ENCODE results near the gene MS4A4A. TPM values are rescaled to one million over a fixed set of nuclear protein-coding genes. Genes with fewer than 3 reads are reported as not detected.
"Not testable (repeated sequence)": the region's sequence is repeated elsewhere in the genome, so short reads cannot be mapped to it uniquely, and the experiment has no call there.

Gene MS4A4A
- total and polyA plus RNA-seq, 2 donors (not counting 1 experiment from before 2014, with no cell fraction given): 0.72 to 0.99 TPM

GRCh38 chr11:60292145-60292544 is 11.7 kb downstream of the MS4A4A start:
- Mint-ChIP-seq H3K9me3 (ENCODE audit: insufficient read depth) (peaks cover 1% of the 10 kb centered on the region), H3K27ac (no peak overlapping the region)
- no peak for DNase-seq

GRCh38 chr11:60301178-60301577 is 20.7 kb downstream of the MS4A4A start:
- Mint-ChIP-seq H3K9me3 (ENCODE audit: insufficient read depth) (no peaks in the 10 kb centered on the region), H3K4me1 (no peaks in the 10 kb centered on the region), H3K27me3 (no peaks in the 10 kb centered on the region), H3K4me3 (no peak overlapping the region), H3K27ac (no peak overlapping the region)
- TF ChIP-seq EZH2 (IDR thresholded peaks at IDR 0.05; ENCODE audit: borderline replicate concordance, insufficient read depth, low read depth, low read length, poor library complexity, severe bottlenecking): no peak
- no peak for TF ChIP-seq CTCF (IDR thresholded peaks at IDR 0.05)
- CTCF ChIA-PET: no interaction called here
- no peak overlapping the region for H3K9ac ChIP-seq (ENCODE audit: low read length)
- no peaks in the 10 kb centered on the region for H3K9me3 ChIP-seq (ENCODE audit: control extremely low read depth in 1 of 3, control insufficient read depth in 2 of 3, insufficient read depth in 1 of 3, low read length in 2 of 3)
- no peak overlapping the region for H3K4me2 ChIP-seq (replicated peaks; ENCODE audit: low read depth, low read length, poor library complexity, severe bottlenecking)
- H3K27me3 ChIP-seq (replicated peaks in 1 of 4; ENCODE audit: control extremely low read depth in 1 of 4, control insufficient read depth in 3 of 4, insufficient read depth in 4 of 4, low read length in 3 of 4): no peaks in the 10 kb centered on the region
- H3K79me2 ChIP-seq (ENCODE audit: control insufficient read depth, insufficient read depth, low read length): no peaks in the 10 kb centered on the region
- 83% methylated on average over 1 of the region's 3 CpGs for WGBS (ENCODE audit: insufficient coverage)
- DNase-seq (no peak), ATAC-seq (ENCODE audit: low read depth) (no peak)
- H3K4me3 ChIP-seq (ENCODE audit: control extremely low read depth in 1 of 5, extremely low read depth in 1 of 5, insufficient read depth in 1 of 5, low read depth in 2 of 5, low read length in 4 of 5): no peak overlapping the region
- no peak overlapping the region for H3K27ac ChIP-seq (ENCODE audit: low read length in 2 of 2)
- H3K36me3 ChIP-seq (replicated peaks in 1 of 2; ENCODE audit: control extremely low read depth in 1 of 2, control insufficient read depth in 1 of 2, extremely low read depth in 1 of 2, insufficient read depth in 2 of 2, low read length in 1 of 2): no peaks in the 10 kb centered on the region
- no peak overlapping the region for H2AFZ ChIP-seq (ENCODE audit: insufficient read depth, low read depth, low read length, poor library complexity, severe bottlenecking)
- no peaks in the 10 kb centered on the region for H3K4me1 ChIP-seq (ENCODE audit: control insufficient read depth in 2 of 2, insufficient read depth in 2 of 2, low read length in 2 of 2)
- intact Hi-C loops (cut with micrococcal nuclease): no loop called here
- POLR2A ChIA-PET: no interaction called here
- no peaks in the 10 kb centered on the region for H4K20me1 ChIP-seq (ENCODE audit: control insufficient read depth, insufficient read depth, low read length, poor library complexity, severe bottlenecking)

More at GRCh38 chr11:60292145-60292544, 11.7 kb downstream of the MS4A4A start:
- H2AFZ ChIP-seq (ENCODE audit: insufficient read depth, low read depth, low read length, poor library complexity, severe bottlenecking): no peak overlapping the region
- intact Hi-C loops (cut with micrococcal nuclease): no loop called here
- H3K79me2 ChIP-seq (ENCODE audit: control insufficient read depth, insufficient read depth, low read length): no peaks in the 10 kb centered on the region
- H3K4me3 ChIP-seq (ENCODE audit: control extremely low read depth in 1 of 5, extremely low read depth in 1 of 5, insufficient read depth in 1 of 5, low read depth in 2 of 5, low read length in 4 of 5): no peak overlapping the region
- H3K27ac ChIP-seq (ENCODE audit: low read length in 2 of 2): no peak overlapping the region
- H3K9me3 ChIP-seq (ENCODE audit: control extremely low read depth in 1 of 3, control insufficient read depth in 2 of 3, insufficient read depth in 1 of 3, low read length in 2 of 3): peaks cover 0 to 6% (median 1%) of the 10 kb centered on the region in 3 donors
- no peaks in the 10 kb centered on the region for H3K27me3 ChIP-seq (replicated peaks in 1 of 4; ENCODE audit: control extremely low read depth in 1 of 4, control insufficient read depth in 3 of 4, insufficient read depth in 4 of 4, low read length in 3 of 4)
- no peak for ATAC-seq (ENCODE audit: low read depth)
- CTCF ChIA-PET: no interaction called here
- TF ChIP-seq EZH2 (IDR thresholded peaks at IDR 0.05; ENCODE audit: borderline replicate concordance, insufficient read depth, low read depth, low read length, poor library complexity, severe bottlenecking) (no peak), CTCF (IDR thresholded peaks at IDR 0.05) (no peak)
- no peaks in the 10 kb centered on the region for H3K36me3 ChIP-seq (replicated peaks in 1 of 2; ENCODE audit: control extremely low read depth in 1 of 2, control insufficient read depth in 1 of 2, extremely low read depth in 1 of 2, insufficient read depth in 2 of 2, low read length in 1 of 2)
- H3K27me3 Mint-ChIP-seq: peaks cover 3% of the 10 kb centered on the region
- no peaks in the 10 kb centered on the region for H3K4me1 Mint-ChIP-seq
- H3K4me3 Mint-ChIP-seq: no peak overlapping the region
- H3K9ac ChIP-seq (ENCODE audit: low read length): no peak overlapping the region
- H4K20me1 ChIP-seq (ENCODE audit: control insufficient read depth, insufficient read depth, low read length, poor library complexity, severe bottlenecking): no peaks in the 10 kb centered on the region
- no CpG with 5 or more reads among the region's 2 CpGs for WGBS (ENCODE audit: insufficient coverage)
- no peak overlapping the region for H3K4me2 ChIP-seq (replicated peaks; ENCODE audit: low read depth, low read length, poor library complexity, severe bottlenecking)
- POLR2A ChIA-PET: no interaction called here
- H3K4me1 ChIP-seq (ENCODE audit: control insufficient read depth in 2 of 2, insufficient read depth in 2 of 2, low read length in 2 of 2): no peaks in the 10 kb centered on the region

GRCh38 chr11:60301884-60302283 is 21.4 kb downstream of the MS4A4A start:
- H3K4me1 Mint-ChIP-seq; H3K4me1 ChIP-seq (ENCODE audit: control insufficient read depth in 2 of 2, insufficient read depth in 2 of 2, low read length in 2 of 2); H3K9me3 ChIP-seq (ENCODE audit: control extremely low read depth in 1 of 3, control insufficient read depth in 2 of 3, insufficient read depth in 1 of 3, low read length in 2 of 3); POLR2A ChIA-PET; H3K4me3 Mint-ChIP-seq; CTCF ChIA-PET; H4K20me1 ChIP-seq (ENCODE audit: control insufficient read depth, insufficient read depth, low read length, poor library complexity, severe bottlenecking); H3K4me3 ChIP-seq (ENCODE audit: control extremely low read depth in 1 of 5, extremely low read depth in 1 of 5, insufficient read depth in 1 of 5, low read depth in 2 of 5, low read length in 4 of 5); H3K4me2 ChIP-seq (replicated peaks; ENCODE audit: low read depth, low read length, poor library complexity, severe bottlenecking); intact Hi-C loops (cut with micrococcal nuclease); H3K36me3 ChIP-seq (replicated peaks in 1 of 2; ENCODE audit: control extremely low read depth in 1 of 2, control insufficient read depth in 1 of 2, extremely low read depth in 1 of 2, insufficient read depth in 2 of 2, low read length in 1 of 2); H3K27ac ChIP-seq (ENCODE audit: low read length in 2 of 2); H3K79me2 ChIP-seq (ENCODE audit: control insufficient read depth, insufficient read depth, low read length); ATAC-seq (ENCODE audit: low read depth); H3K9me3 Mint-ChIP-seq (ENCODE audit: insufficient read depth); H3K27me3 Mint-ChIP-seq; H3K27me3 ChIP-seq (replicated peaks in 1 of 4; ENCODE audit: control extremely low read depth in 1 of 4, control insufficient read depth in 3 of 4, insufficient read depth in 4 of 4, low read length in 3 of 4); DNase-seq; H2AFZ ChIP-seq (ENCODE audit: insufficient read depth, low read depth, low read length, poor library complexity, severe bottlenecking); H3K27ac Mint-ChIP-seq; H3K9ac ChIP-seq (ENCODE audit: low read length): not testable (repeated sequence)
- WGBS (ENCODE audit: insufficient coverage): no CpG with 5 or more reads among the region's 6 CpGs
